ENCODE measurements around the gene DCC. TPM values are rescaled to one million over a fixed set of nuclear protein-coding genes. Genes with fewer than 3 reads are reported as not detected.

Gene DCC
- total RNA-seq, 2 donors from 2014 or later: 0.03 TPM; not detected in 1

DNA sequence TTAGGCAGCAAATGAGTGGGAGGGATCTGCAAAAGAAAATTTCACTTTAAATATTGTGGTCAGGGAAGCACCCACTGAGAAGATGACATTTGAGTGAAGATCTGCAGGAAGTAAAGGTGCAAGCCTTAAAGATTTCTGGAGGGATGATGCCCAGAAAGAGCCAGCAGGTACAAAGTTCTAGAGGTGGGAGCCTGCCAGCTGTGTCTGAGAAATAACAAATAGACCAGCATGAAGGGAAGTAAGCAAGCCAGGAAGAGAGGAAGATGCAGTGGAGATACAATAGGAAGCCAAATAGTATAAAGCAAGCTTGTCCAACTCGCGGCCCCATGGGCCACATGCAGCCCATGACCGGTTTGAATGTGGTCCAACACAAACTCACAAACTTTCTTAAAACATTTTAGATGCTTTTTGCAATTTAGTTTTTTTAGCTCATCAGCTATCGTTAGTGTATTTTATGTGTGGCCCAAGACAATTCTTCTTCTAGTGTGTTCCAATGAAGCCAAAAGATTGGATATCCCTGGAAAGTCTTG lies 489.9 kb downstream of the DCC start:
- no peak for DNase-seq
- intact Hi-C loops (cut with DNase I): no loop called here
- ATAC-seq: peak in 1 of 2 donors; percentile 56

DNA sequence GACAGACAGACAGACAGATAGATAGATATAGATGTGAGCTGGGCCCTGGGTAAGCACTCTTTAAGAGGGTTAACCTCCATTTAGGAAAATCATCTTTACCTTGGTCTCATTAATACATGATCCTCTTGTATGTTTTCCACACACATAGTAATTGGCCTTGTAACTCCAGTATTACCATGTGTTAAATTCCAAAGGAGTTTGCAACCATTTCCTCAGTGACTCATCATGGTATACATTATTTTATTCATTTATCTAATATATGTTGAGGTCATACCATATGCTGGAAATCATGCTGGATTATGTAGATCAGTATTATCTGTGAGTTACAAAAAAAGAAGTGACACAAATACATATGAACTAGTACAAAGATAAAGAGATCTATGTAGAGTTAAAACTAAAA lies 504.3 kb downstream of the DCC start:
- DNase-seq (no peak), ATAC-seq (no peak)
- intact Hi-C loops (cut with DNase I): no loop called here

DNA sequence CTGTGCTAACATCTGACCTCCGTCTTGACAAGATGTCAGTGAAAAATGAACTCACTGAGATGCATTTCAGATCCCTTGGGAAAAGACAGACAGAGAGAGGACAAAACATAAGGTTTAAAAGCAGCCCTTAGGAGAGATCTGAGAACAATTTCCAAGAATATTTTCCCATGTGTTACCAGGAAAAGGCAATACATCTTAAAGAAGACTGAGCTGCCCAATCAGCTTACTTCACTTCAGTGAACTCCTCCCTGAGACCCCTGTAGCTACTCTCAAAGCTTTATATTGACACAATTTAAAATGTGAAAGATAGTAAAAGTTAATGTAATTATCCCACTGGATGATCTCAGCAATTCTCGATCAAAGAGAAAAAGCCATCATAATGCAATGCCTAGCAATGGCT lies 505.0 kb downstream of the DCC start:
- intact Hi-C loops (cut with DNase I): no loop called here
- DNase-seq (no peak), ATAC-seq (no peak)

DNA sequence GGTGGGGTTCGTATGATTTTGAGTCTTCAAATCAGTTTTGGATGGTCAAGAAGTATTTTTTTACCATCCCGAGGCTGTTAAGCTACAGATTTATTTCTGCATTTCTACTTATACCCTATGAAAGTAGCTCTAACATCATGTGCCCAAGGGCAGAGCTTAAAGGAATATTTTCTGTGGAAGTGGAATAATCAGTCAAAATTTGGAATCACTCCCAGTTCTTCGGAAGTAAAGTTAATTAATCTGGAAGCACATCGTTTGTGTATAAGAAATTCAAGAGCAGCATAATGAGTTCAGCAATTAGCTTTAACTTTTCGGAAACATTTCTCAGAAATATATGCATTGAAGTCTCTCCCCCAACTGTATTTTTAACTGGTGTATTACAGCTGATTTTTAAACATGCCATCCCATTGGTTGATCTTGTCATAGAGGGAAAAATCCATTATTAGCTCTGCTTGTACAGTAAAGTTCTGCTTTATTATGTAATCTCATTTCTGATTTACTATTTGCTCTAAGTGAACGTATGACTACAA lies 510.1 kb downstream of the DCC start:
- no peak for ATAC-seq
- intact Hi-C loops (cut with DNase I): no loop called here
- no peak for DNase-seq

DNA sequence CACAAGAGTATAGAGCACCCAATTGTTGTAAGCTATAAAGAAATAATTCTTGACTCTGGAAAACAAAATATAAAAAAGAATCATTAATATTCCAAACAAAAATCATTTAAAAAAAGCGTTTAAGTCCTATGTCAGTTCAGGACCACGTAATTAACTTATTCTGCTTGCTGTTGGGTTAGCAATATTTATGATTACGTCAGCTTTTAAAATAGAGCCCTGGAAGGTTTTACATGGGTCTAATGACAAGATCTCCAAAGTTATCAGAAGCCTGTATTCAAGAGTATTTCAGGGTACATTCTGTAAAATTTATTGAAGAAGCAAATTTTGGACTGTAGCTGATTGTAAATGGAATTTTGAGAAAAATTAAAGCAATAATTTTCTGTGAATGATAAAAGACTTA lies 521.6 kb downstream of the DCC start:
- intact Hi-C loops (cut with DNase I): no loop called here
- ATAC-seq (no peak), DNase-seq (no peak)

DNA sequence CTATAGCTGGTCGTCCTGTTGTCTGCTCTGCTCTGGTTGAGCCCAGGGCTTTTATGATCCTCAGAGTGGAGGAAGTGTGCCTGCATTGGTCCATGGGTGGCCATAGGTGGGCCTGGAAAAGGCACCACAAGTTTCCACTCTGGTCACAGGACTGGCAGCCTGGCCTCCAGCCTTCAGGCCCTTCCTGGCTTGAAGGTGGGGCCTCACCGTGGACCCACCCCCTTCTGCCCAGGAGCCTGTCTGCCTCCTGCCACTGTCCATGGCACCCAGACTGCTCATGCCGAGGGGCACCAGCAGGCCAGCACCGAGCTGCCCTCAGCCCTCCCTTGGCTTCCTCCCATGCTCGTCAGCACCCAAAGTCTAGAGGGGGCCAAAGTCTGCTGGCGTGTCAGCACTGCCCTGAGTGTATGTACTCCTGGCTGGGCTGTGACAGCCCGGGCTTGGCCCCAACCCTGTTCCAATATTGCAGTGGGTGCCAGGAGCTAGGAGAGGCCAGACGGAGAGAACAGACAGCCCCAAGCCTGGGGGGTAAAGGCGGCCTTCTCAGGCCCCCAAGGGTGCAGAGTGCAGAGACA lies 529.4 kb downstream of the DCC start:
- no peak for ATAC-seq
- no peak for DNase-seq

DNA sequence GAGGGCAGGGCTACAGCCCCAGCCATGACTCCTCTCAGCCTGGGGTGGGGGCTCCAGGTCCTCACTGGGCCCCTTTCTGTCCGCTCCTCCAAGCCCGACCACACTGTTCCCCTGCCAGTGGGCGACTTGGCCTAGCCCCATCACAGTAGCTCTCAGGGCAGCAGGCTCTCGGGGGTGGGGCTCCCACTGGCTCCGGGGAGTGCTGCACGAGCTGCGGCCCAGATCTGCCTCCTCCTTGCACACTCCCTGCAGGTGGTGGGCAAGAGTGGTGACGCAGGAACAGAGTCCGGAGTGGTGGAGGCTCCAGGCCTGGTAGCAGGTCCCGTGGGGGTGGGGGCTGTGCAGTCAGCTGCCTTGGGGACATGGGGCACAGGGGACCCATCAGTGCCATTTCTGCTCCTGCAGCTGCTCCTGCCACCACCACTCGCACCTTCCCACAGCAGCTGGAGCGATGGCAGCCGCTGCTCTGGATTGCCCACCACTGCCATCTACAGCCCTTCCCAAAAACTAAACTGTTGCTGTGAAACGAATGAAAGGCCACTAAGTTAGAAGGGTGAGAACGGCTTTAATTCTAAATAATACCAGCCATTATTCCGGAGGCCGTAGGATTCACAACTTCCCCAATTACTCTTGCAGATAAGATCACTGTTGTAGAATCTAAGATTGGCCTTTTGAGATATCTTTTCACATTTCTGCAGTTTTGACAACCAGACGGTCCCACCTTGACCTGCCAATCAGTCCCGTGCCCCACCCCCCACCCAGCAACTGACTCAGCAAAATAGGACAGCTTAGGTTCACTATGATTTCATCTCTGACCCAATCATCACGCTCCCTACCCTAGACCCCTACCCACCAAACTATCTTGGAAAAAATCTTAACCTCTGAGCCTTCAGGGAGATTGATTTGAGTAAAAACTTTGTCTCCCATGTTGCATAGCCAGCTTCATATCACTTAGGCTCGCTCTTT lies 530.2 kb downstream of the DCC start:
- intact Hi-C loops (cut with DNase I): no loop called here
- no peak for DNase-seq
- no peak for ATAC-seq

More for the DNA sequence above, 529.4 kb downstream of the DCC start:
- intact Hi-C loops (cut with DNase I): no loop called here

DNA sequence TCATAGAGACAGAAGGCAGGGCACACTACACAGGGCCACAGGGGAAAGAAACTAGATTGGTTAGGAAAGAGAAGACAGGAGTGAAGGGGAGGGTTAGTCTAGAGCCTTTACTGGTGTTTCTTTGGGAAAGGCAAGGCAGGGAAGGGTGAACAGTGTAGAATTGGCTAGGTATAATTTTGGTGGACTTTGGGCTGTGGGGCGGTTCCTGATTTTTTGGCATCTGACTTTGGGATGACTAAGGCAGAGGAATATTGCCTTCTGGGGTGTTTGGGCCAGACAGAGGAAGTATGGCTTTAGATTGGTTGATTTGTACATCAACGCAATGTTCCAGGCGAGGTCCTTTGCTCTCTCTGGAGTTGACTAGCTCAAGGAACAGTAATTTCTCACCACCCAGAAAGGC lies 534.8 kb downstream of the DCC start:
- intact Hi-C loops (cut with DNase I): no loop called here
- no peak for DNase-seq
- ATAC-seq: no peak

DNA sequence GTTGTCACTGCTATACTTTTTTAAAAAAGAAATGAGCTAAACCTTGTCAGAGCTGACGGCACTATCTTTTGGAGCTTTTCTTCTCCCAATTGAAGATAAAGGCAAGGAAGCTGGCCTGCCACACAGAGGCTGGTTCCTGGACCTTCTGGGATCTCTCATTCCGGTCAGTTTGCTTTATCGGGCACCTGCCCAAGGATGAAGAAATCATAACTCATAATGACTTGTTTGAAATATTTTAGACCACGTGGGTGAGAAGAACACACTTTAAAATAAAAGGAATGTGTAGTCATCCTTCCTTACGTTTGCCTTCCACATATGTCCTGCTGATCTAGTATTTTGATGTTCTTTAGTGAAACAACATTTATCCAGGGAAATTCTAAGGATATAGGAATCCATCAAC lies 535.7 kb downstream of the DCC start:
- intact Hi-C loops (cut with DNase I): no loop called here
- ATAC-seq (no peak), DNase-seq (no peak)

DNA sequence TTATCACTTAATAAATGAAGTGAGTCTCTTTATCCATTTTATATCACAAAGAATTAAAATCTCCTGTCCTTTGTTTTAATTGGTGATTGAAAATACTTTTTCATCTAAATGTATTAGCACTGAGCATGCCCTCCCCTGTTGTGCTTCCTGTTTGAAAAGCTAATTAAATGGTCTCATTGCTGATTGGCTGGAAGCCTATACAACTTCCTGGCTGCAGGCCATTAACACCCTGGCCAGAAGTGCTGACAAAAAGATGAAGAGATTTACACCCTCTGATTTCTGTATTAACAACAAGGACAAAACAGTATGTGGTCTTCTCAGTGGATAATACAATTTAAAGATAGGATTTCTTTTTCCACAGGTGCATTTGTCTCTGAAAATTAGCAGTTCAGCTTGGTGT lies 548.0 kb downstream of the DCC start:
- no peak for DNase-seq
- ATAC-seq: no peak
- intact Hi-C loops (cut with DNase I): no loop called here

DNA sequence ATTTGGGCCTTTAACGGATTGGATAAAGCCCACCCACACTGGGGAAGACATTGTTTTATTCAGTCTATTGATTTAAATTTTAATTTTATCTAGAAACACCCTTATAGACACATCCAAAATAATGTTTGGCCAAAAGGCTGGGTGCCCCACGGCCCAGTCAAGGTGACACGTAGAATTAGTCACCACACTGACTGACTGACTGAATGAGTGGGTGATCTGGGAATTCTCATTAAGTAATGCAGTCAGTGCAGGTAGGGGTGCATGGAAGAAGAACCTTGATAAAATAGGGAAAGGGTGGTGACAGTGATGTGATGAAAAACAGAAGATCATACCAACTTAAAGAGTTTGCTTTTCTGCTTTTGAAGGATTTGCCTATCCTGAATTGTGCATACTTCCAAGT lies 554.8 kb downstream of the DCC start:
- intact Hi-C loops (cut with DNase I): no loop called here
- ATAC-seq: no peak
- DNase-seq: no peak

DNA sequence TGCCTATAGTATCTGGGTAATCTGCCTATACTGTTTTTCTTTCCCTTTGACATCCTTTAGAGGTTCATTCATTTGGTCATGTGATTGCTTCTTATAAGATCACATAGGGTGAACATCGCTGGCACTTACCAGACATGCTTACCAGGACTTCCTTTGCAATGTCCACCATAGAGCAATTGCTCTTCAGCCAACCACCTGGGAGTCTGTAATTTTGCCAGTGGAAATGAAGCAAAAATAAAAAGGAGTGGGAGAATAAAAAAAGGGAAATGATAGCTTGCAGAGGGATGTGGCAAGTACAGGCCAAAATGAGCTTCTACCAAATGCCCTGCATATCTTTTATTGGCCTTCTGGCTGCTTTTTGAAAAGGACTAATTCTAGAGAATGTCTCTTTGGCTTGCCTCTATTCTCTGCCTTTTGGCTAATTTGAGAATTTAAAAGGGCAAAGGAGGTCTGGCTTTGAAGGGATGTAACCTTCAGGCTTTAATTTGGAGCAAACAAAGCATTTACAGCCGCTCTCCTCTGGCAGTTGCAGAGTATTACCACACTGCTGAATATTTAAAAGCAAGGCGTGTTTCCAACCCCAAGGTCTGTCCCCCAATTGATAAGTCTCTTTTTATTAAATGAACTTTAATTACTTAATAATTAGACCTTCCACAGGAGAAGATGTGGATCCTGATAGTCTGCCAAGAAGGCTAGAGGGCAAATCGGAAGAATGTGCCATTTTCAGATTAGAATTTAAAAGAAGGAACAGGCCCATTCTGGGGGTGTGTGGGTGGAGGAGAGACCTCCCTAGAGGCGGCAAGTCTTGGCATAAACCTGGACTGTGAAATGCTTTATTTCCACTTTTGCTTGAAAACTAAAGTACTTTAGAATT lies 557.9 kb downstream of the DCC start:
- no peak for DNase-seq
- no peak for ATAC-seq
- intact Hi-C loops (cut with DNase I): no loop called here

DNA sequence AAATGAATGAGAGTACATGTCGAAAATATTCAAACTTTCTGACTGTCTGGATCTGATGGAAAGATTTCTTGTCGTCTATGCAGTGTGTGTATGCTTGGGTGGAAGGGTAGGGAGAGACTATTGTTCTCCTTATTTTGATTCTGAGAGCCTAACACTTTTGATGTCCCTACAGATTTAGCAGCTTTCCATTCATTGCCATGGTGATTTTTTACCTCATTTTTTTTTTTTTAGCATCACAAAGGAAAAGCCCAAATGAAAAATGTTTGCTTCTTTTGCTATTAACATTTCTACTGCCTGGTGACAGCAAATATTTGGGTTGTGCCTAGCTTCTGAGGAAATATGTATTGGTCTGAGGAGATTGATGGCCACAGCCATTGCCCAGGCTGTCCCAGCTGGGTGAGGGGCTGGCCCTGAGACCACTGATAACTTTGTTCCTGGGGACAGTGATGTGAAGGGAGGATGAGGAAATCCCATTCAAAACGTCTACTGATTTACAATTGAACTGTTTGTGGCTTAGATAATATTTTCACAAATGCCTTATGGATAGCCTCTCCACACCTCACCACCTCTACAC lies 558.6 kb downstream of the DCC start:
- intact Hi-C loops (cut with DNase I): no loop called here
- DNase-seq (no peak), ATAC-seq (no peak)

DNA sequence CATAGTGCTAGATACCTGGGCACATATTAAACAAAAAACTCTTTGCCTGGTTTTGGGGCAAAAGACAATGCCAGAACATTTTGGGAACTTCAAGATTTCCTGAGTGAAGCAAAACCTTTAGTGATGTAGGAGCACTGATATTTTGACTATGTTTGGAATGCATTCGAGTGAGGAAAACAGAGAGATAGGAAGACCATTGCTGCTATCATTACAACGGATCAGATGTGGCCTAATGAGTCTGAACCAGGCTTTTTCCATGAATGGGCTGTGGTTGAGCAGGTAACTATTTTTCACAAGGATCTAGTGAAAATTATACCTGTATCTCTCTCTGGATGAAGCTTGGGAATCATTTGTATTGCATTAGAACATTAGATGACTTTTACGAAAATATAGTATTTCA lies 562.2 kb downstream of the DCC start:
- intact Hi-C loops (cut with DNase I): no loop called here
- ATAC-seq (no peak), DNase-seq (no peak)

DNA sequence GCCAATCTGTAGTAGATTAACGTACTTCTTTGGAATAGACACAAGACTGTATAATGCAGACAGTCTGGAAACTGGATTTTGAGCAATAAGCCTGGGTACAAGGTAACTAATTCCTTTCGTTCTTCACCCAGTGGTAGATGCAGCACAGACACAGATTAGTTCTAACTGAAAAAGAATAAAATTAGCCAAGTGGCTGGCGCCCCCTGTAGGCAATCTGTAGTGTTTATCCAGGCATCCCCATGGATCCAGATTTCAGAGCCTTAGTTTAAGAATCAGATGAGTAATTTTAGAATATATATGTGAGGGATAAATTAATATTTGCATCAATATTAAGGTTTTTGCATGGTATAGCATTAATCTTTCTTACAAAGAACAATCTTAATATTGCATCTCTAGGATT lies 563.9 kb downstream of the DCC start:
- intact Hi-C loops (cut with DNase I): no loop called here
- no peak for ATAC-seq
- DNase-seq: no peak

DNA sequence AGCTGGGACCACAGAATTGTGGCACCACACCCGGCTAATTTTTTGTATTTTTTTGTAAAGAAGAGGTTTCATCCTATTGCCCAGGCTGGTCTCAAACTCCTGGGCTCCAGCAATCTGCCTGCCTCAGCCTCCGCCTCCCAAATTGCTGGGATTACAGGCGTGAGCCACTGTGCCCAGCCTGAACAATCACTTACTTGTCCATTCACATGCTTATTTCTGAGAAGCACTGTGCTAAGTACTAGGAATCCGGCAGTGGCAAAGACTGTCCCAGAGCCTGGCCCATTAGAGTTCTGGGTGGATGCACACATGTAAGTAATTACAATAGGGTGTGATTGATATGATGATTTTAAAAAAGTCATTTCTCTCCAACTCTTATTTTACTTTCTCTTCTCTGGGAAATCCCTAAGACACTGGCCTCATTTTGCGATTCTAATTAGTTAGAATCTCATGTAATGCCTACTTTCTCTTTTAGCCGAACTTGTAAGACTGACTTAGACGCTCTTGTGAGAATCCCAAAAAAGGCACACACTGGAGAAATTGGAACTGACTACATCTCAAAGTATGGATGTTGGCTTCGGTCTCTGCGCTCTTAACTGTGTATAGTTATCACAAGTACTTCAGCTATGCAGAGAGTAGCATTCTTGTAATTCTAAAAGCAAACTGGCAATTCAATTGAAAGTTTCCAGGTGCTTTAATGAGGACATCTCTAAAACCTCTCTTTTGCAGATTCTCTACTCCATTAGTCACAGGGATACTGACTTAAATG lies 567.7 kb downstream of the DCC start:
- DNase-seq (no peak), ATAC-seq (no peak)
- intact Hi-C loops (cut with DNase I): no loop called here

DNA sequence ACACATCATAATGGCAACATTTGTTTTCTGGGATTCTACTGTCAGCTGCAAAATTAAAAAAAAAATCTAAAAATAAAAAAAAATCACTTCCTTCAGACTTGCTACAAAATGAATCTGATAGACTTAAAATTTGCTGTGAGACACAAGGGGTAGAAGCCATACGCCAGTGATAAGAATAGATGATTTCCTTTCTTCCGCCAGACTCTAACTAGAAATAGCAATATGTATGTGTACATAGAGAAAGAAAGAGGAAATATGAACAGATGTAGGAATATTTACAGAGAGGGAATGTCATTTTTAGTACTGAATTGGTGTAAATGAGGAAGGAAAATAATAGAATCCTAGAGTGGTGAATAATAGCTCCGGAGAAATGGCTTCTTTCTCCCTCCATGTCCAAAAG lies 574.2 kb downstream of the DCC start:
- no peak for DNase-seq
- intact Hi-C loops (cut with DNase I): no loop called here
- no peak for ATAC-seq

DNA sequence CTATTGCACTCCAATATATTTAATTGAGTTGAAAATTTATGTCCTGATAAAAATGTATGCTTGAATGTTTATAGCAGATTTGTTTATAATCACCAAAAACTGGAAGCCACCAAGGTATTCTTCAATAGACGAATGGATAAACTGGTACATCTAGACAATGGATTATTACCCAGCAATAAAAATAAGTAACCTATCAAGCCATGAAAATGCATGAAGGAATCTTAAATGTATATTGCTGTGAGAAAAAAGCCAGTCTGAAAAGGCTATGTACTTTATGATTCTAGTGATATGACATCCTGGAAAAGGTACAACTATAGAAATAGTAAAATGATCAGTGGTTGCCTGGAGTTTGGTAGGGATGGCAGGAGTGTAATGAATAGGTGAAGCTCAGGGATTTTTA lies 580.7 kb downstream of the DCC start:
- no peak for ATAC-seq
- DNase-seq: no peak
- intact Hi-C loops (cut with DNase I): no loop called here
